Left forelimb (tissue), 1 donor: ENCODE data around the gene HMCN2.
"Not testable (repeated sequence)": the region's sequence is repeated elsewhere in the genome, so short reads cannot be mapped to it uniquely, and the experiment has no call there.

ENCODE experiments used
- DNase-seq: peaks from one replicate; pipeline ENCODE4 v3.0.0-alpha.2; 2018; ENCODE audit warnings: low spot score

HMCN2 gene

GRCh38 chr9:130330202-130330862 is 64.8 kb downstream of the HMCN2 start:
- DNase-seq = no peak

- no peak for DNase-seq
Observed at GRCh38 chr9:130331061-130331460, 65.5 kb downstream of the HMCN2 start.

GRCh38 chr9:130331573-130331972 is 66.0 kb downstream of the HMCN2 start:
- DNase-seq = peak; percentile 88

GRCh38 chr9:130332384-130332926 is 66.9 kb downstream of the HMCN2 start:
- no peak for DNase-seq

GRCh38 chr9:130333041-130333711 is 67.6 kb downstream of the HMCN2 start:
- no peak for DNase-seq

GRCh38 chr9:130333712-130334062 is 68.1 kb downstream of the HMCN2 start:
- no peak for DNase-seq

- no peak for DNase-seq
Observed at GRCh38 chr9:130334915-130335314, 69.4 kb downstream of the HMCN2 start.

- no peak for DNase-seq
Observed at GRCh38 chr9:130336027-130336610, 70.6 kb downstream of the HMCN2 start.

- no peak for DNase-seq
Observed at GRCh38 chr9:130336885-130337284, 71.3 kb downstream of the HMCN2 start.

GRCh38 chr9:130337318-130337717 is 71.8 kb downstream of the HMCN2 start:
- DNase-seq = no peak

- no peak for DNase-seq
Observed at GRCh38 chr9:130337784-130338380, 72.3 kb downstream of the HMCN2 start.

- DNase-seq = not testable (repeated sequence)
Observed at GRCh38 chr9:130338891-130339290, 73.3 kb downstream of the HMCN2 start.

GRCh38 chr9:130339306-130339705 is 73.7 kb downstream of the HMCN2 start:
- DNase-seq = no peak

- DNase-seq = no peak
Observed at GRCh38 chr9:130340011-130340410, 74.5 kb downstream of the HMCN2 start.

GRCh38 chr9:130340557-130340956 is 75.0 kb downstream of the HMCN2 start:
- DNase-seq = not testable (repeated sequence)

- DNase-seq = no peak
Observed at GRCh38 chr9:130341128-130341527, 75.6 kb downstream of the HMCN2 start.

- DNase-seq = no peak
Observed at GRCh38 chr9:130341839-130342713, 76.5 kb downstream of the HMCN2 start.

- DNase-seq = no peak
Observed at GRCh38 chr9:130342714-130343085, 77.1 kb downstream of the HMCN2 start.

- no peak for DNase-seq
Observed at GRCh38 chr9:130343445-130343918, 77.9 kb downstream of the HMCN2 start.

GRCh38 chr9:130344366-130344765 is 78.8 kb downstream of the HMCN2 start:
- no peak for DNase-seq

- DNase-seq = no peak
Observed at GRCh38 chr9:130345009-130345896, 79.7 kb downstream of the HMCN2 start.
